Measurements from ENCODE around the gene BHLHE40. TPM values are rescaled to one million over a fixed set of nuclear protein-coding genes. Genes with fewer than 3 reads are reported as not detected.

Gene BHLHE40
- total RNA-seq, 4 donors from 2014 or later, result 63.0 to 154 (median 93.3) TPM

GRCh38 chr3:5012367-5012766, 33.1 kb downstream of the BHLHE40 start:
- Histone ChIP-seq H3K4me3 (no peak overlapping the region), H3K9me3 (no peaks in the 10 kb centered on the region), H3K36me3 (no peaks in the 10 kb centered on the region), H3K27ac (no peak overlapping the region), H3K4me1 (peaks cover 57% of the 10 kb centered on the region), H3K27me3 (no peaks in the 10 kb centered on the region)
- DNase-seq (ENCODE audit: low spot score in 2 of 2), result no peak
- WGBS, result 20% methylated on average over 2 of the region's 2 CpGs
- no peak for TF ChIP-seq EP300 (IDR thresholded peaks at IDR 0.05)
- no peak for TF ChIP-seq CTCF (IDR thresholded peaks at IDR 0.05)
- no peak for TF ChIP-seq POLR2A (IDR thresholded peaks at IDR 0.05)
- no peak for TF ChIP-seq POLR2AphosphoS5 (IDR thresholded peaks at IDR 0.05)

GRCh38 chr3:5013021-5013906, 34.0 kb downstream of the BHLHE40 start:
- Histone ChIP-seq H3K4me3 (no peak overlapping the region), H3K27me3 (no peaks in the 10 kb centered on the region), H3K36me3 (no peaks in the 10 kb centered on the region), H3K27ac (no peak overlapping the region), H3K9me3 (no peaks in the 10 kb centered on the region), H3K4me1 (peaks cover 66% of the 10 kb centered on the region)
- DNase-seq (ENCODE audit: low spot score in 2 of 2), result no peak
- TF ChIP-seq EP300 (IDR thresholded peaks at IDR 0.05) (no peak), POLR2A (IDR thresholded peaks at IDR 0.05) (no peak), POLR2AphosphoS5 (IDR thresholded peaks at IDR 0.05) (no peak), CTCF (IDR thresholded peaks at IDR 0.05) (no peak)
- 68% methylated on average over 4 of the region's 5 CpGs for WGBS

GRCh38 chr3:5014391-5014790, 35.2 kb downstream of the BHLHE40 start:
- no peaks in the 10 kb centered on the region for H3K9me3 ChIP-seq
- no peak overlapping the region for H3K27ac ChIP-seq
- 75% methylated on average over 7 of the region's 7 CpGs for WGBS
- peaks cover 77% of the 10 kb centered on the region for H3K4me1 ChIP-seq
- no peaks in the 10 kb centered on the region for H3K27me3 ChIP-seq
- no peaks in the 10 kb centered on the region for H3K36me3 ChIP-seq
- no peak for DNase-seq (ENCODE audit: low spot score in 2 of 2)
- no peak for TF ChIP-seq POLR2A (IDR thresholded peaks at IDR 0.05)
- TF ChIP-seq POLR2AphosphoS5 (IDR thresholded peaks at IDR 0.05), result no peak
- no peak for TF ChIP-seq EP300 (IDR thresholded peaks at IDR 0.05)
- no peak for TF ChIP-seq CTCF (IDR thresholded peaks at IDR 0.05)
- no peak overlapping the region for H3K4me3 ChIP-seq

- 92% methylated on average over 5 of the region's 5 CpGs for WGBS
- H3K27ac ChIP-seq, result no peak overlapping the region
- H3K4me3 ChIP-seq, result no peak overlapping the region
- no peak for DNase-seq (ENCODE audit: low spot score in 2 of 2)
- TF ChIP-seq POLR2AphosphoS5 (IDR thresholded peaks at IDR 0.05) (no peak), EP300 (IDR thresholded peaks at IDR 0.05) (no peak), CTCF (IDR thresholded peaks at IDR 0.05) (no peak), POLR2A (IDR thresholded peaks at IDR 0.05) (no peak)
- peaks cover 84% of the 10 kb centered on the region for H3K4me1 ChIP-seq
- H3K9me3 ChIP-seq, result no peaks in the 10 kb centered on the region
- H3K36me3 ChIP-seq, result no peaks in the 10 kb centered on the region
- H3K27me3 ChIP-seq, result no peaks in the 10 kb centered on the region
These were observed 35.8 kb downstream of the BHLHE40 start for GRCh38 chr3:5015056-5015455.
